A549 (cell line): ENCODE measurements around the gene ANO9. TPM values are rescaled to one million over a fixed set of nuclear protein-coding genes. Genes with fewer than 3 reads are reported as not detected.

ENCODE experiments used
- ATAC-seq, 2 experiments: fragments of 200-7000 bp in 1 of 2; fragments of >200 bp in 1 of 2; cut with Nextera tagmentation in 1 of 2; cut with Tn5 transposase in 1 of 2; 3 replicates each; pipeline versions ENCODE4 v1.8.0 to v1.9.1; 2018 to 2020; ENCODE audit warnings: mild to moderate bottlenecking in 1 of 2, moderate library complexity in 1 of 2
- CTCF ChIA-PET: fragments of 300-600 bp; sonication (Branson Sonifier 250); formaldehyde crosslinking; extraction: SDS; loops from one replicate; lab custom pipeline; 2021; ENCODE audit warnings: antibody characterized with exemption, inconsistent platforms; lab: Yijun Ruan, JAX
- POLR2A ChIA-PET: fragments of 350-600 bp; formaldehyde crosslinking; extraction: SDS; loops from one replicate; lab custom pipeline; 2021; ENCODE audit warnings: antibody characterized with exemption, inconsistent platforms; lab: Yijun Ruan, JAX
- DNase-seq, 2 experiments: peaks; one replicate each; pipeline versions ENCODE4 v3.0.0 to v3.0.0-alpha.2; 2011 to 2016; ENCODE audit warnings: low read depth in 1 of 2, low spot score in 1 of 2
- FAIRE-seq: peaks from 2 replicates; lab custom pipeline; 2011; peaks lifted over from hg19 to GRCh38; lab: Jason Lieb, UNC
- H3K27ac ChIP-seq, 2 experiments: fragments of >200 bp; sonication (Bioruptor Twin); formaldehyde crosslinking; 3 replicates each; pipeline ENCODE4 v1.5.1; 2016 to 2017
- H3K4me1 ChIP-seq: fragments of >200 bp; sonication (Bioruptor Twin); formaldehyde crosslinking; 3 replicates; pipeline ENCODE4 v1.6.1; 2016
- H3K4me2 ChIP-seq: fragments of >200 bp; sonication (Bioruptor Twin); formaldehyde crosslinking; 3 replicates; pipeline ENCODE4 v1.6.1; 2016
- H3K4me3 ChIP-seq: fragments of >200 bp; sonication (Bioruptor Twin); formaldehyde crosslinking; 3 replicates; pipeline ENCODE4 v1.5.1; 2016
- H3K9me3 ChIP-seq: fragments of >200 bp; sonication (Bioruptor Twin); formaldehyde crosslinking; 3 replicates; pipeline ENCODE4 v1.6.1; 2016
- CBX2 ChIP-seq: fragments of 200-600 bp; sonication (generic); IDR thresholded peaks from 2 replicates; pipeline ENCODE4 v1.6.1; 2016; ENCODE audit warnings: low read depth, mild to moderate bottlenecking, borderline replicate concordance
- CBX8 ChIP-seq: fragments of 200-600 bp; sonication (generic); IDR thresholded peaks from 2 replicates; pipeline ENCODE4 v1.6.1; 2016
- CHD4 ChIP-seq: fragments of 200-600 bp; sonication (generic); IDR thresholded peaks from 2 replicates; pipeline ENCODE4 v1.6.1; 2016; ENCODE audit warnings: antibody characterized with exemption, mild to moderate bottlenecking, borderline replicate concordance
- EHF ChIP-seq: fragments of 250-450 bp; sonication (Bioruptor Pico); IDR thresholded peaks from 2 replicates; pipeline ENCODE4 v1.5.0; 2020; ENCODE audit warnings: mild to moderate bottlenecking
- EHMT2 ChIP-seq: fragments of 200-600 bp; sonication (generic); IDR thresholded peaks from 2 replicates; pipeline ENCODE4 v1.6.1; 2016; ENCODE audit warnings: antibody characterized with exemption, low read depth, mild to moderate bottlenecking, moderate library complexity
- EP300 ChIP-seq, 2 experiments: fragments of >200 bp; sonication (Bioruptor Twin); formaldehyde crosslinking; IDR thresholded peaks; 2 replicates in 1 of 2; 3 replicates in 1 of 2; pipeline ENCODE4 v1.6.1; 2016 to 2017
- HEYL ChIP-seq: fragments of 250-450 bp; sonication (Bioruptor Pico); IDR thresholded peaks from 2 replicates; pipeline ENCODE4 v1.8.0; 2021; ENCODE audit warnings: mild to moderate bottlenecking, moderate library complexity
- JUN ChIP-seq, 2 experiments: fragments of >200 bp; sonication (Bioruptor Twin); formaldehyde crosslinking; IDR thresholded peaks; 2 replicates in 1 of 2; 3 replicates in 1 of 2; pipeline ENCODE4 v1.6.1; 2016 to 2017
- JUNB ChIP-seq: fragments of >200 bp; sonication (Bioruptor Twin); formaldehyde crosslinking; IDR thresholded peaks from 2 replicates; pipeline ENCODE4 v1.6.1; 2016
- KDM1A ChIP-seq: fragments of 200-600 bp; sonication (generic); IDR thresholded peaks from 2 replicates; pipeline ENCODE4 v1.6.1; 2016; ENCODE audit warnings: low read depth, mild to moderate bottlenecking
- MYC ChIP-seq: IDR thresholded peaks from 2 replicates; pipeline ENCODE4 v1.6.1; 2012; ENCODE audit warnings: mild to moderate bottlenecking, inconsistent platforms, low read length, improper control_type of control experiment, borderline replicate concordance
- NFE2L2 ChIP-seq: fragments of 150-350 bp; conservative IDR thresholded peaks from 2 replicates; pipeline ENCODE4 v1.6.1; 2014; ENCODE audit warnings: low read length
- NR3C1 ChIP-seq: fragments of >200 bp; sonication (Bioruptor Twin); formaldehyde crosslinking; IDR thresholded peaks from 3 replicates; pipeline ENCODE4 v1.6.1; 2017
- RAD21 ChIP-seq, 2 experiments: fragments of >200 bp in 1 of 2; sonication (Bioruptor Twin) in 1 of 2; formaldehyde crosslinking in 1 of 2; IDR thresholded peaks in 1 of 2; conservative IDR thresholded peaks in 1 of 2; 2 replicates in 1 of 2; 3 replicates in 1 of 2; pipeline ENCODE4 v1.6.1; 2012 to 2018; ENCODE audit warnings: inconsistent platforms in 1 of 2
- TFCP2L1 ChIP-seq: fragments of 250-450 bp; sonication (Bioruptor Pico); IDR thresholded peaks from 2 replicates; pipeline ENCODE4 v1.5.0; 2021; ENCODE audit warnings: mild to moderate bottlenecking
- WGBS: methylation state at CpG from one replicate; pipeline ENCODE4 v1.1.6; 2017; ENCODE audit errors: missing lambda C conversion rate; 5-methylcytosine and 5-hydroxymethylcytosine counted together
- polyA plus RNA-seq, 4 experiments: library from polyadenylated mRNA; depleted of rRNA in 3 of 4; stranded (reverse); fragments of >200 nt; fragmentation: RNase III in 1 of 4; extraction: RNeasy Plus Mini Kit Qiagen cat#74134 plus additional on column Dnase treatment in 1 of 4; gene quantifications; 2 replicates in 3 of 4; 3 replicates in 1 of 4; pipeline ENCODE4 v1.2.3, GENCODE V29; 2011 to 2017
- TF ChIP-seq, protein P1 (sequence below): fragments of 450-650 bp; IDR thresholded peaks from 2 replicates; pipeline ENCODE4 v1.6.1; 2014; ENCODE audit warnings: antibody characterized with exemption
- TF ChIP-seq, protein P2 (sequence below): fragments of >200 bp; sonication (Bioruptor Twin); formaldehyde crosslinking; IDR thresholded peaks from 2 replicates; pipeline ENCODE4 v1.6.1; 2016

Gene ANO9
- polyA plus RNA-seq, 2 of the 4 experiments (the other 2 are of a cell fraction) = 0.50 to 0.66 TPM

DNA sequence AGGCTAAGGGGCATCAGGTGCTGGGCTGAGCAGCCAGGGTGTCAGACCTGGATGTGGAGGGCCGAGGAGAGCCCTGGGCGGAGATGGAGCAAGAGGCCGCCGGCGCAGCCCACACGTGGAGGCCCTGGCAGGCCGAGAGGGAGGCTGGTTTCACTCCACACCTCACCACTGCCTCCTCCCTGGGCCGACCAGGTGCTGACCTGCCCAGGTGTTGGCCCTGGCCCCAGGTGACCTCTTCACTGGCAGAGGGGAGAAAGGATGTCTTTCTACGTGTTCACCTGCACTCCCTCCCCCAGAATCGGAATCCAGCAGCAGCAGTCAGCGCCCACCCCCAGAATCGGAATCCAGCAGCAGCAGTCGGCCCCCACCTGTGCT is 781 bp downstream of the ANO9 start:
- H3K4me2 ChIP-seq = no peak overlapping the region
- peak overlapping the region in 1 of 2 experiments; percentile 74; a peak in 2 of 6 replicates for H3K27ac ChIP-seq
- ChIA-PET CTCF (interaction anchor here (1.5 to 6.0 kb wide), 5 partner anchors 8 to 78 kb away, joined by 4 to 46 read pairs (median 6); partner anchors contain the start of gene PTDSS2), POLR2A (no interaction called here)
- no peak for DNase-seq
- H3K4me1 ChIP-seq = peaks cover 4% of the 10 kb centered on the region; the same call in 1 of the 3 replicates
- peak in 1 of 2 experiments; percentile 8; a peak in 1 of 6 replicates for ATAC-seq
- FAIRE-seq = no peak
- H3K4me3 ChIP-seq = no peak overlapping the region
- peaks cover 6% of the 10 kb centered on the region; the same call in 1 of the 3 replicates for H3K9me3 ChIP-seq
- TF ChIP-seq NFE2L2 = no peak
- no peak for TF ChIP-seq EP300 (IDR thresholded peaks at IDR 0.05)
- TF ChIP-seq, protein P1, sequence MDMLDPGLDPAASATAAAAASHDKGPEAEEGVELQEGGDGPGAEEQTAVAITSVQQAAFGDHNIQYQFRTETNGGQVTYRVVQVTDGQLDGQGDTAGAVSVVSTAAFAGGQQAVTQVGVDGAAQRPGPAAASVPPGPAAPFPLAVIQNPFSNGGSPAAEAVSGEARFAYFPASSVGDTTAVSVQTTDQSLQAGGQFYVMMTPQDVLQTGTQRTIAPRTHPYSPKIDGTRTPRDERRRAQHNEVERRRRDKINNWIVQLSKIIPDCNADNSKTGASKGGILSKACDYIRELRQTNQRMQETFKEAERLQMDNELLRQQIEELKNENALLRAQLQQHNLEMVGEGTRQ = no peak
- TF ChIP-seq CHD4 = no peak
- TF ChIP-seq JUN (IDR thresholded peaks at IDR 0.05) = no peak
- no peak for TF ChIP-seq JUNB
- no peak for TF ChIP-seq MYC
- TF ChIP-seq, all 56 proteins: peak for 0
- WGBS = 75% methylated on average over 5 of the region's 13 CpGs

DNA sequence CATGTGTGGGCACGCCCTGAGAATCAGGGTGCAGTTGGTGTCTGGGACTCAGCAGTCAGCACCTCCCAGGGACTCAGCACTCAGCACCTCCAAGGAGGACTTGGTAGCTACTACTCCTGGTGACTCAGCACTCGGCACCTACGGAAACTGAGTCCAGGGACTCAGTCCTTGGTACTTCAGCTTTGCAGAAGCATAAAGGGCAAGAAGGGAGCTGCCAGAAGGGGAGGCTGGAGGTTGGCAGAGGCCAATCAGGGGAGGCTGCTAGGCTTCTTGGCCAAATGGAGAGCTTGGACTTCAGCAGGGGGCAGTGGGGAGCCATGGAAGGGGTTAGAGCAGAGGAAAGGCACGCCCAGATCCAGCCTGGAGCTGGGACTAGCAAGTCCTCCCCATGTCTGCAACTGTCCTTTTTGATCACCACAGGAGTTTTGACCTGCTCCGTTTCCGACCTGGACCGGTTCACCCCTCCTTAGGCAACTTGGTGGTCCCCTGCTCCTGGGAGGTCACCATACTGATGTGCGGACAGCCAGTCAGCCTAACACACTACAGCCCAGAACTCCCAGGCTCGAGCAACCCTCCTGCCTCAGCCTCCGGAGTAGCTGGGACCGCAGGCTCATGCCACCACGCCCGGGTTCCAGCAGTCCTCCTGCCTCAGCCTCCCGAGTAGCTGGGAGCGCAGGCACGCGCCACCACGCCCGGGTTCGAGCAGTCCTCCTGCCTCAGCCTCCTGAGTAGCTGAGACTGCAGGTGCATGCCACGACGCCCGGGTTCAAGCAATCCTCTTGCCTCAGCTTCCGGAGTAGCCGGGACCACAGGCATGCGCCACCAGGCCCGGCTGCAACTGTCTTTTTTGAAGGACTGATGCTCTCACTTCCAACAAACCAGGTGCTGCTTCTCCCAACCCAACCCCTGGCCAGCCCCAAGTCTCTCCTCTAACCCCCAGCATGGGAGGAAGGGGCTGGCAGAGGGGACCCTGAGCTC is 1.5 kb downstream of the ANO9 start:
- WGBS = 92% methylated on average over 22 of the region's 27 CpGs
- ChIA-PET POLR2A (interaction anchor here (1.5 kb wide), 1 partner anchor 8 kb away, joined by 5 read pairs; no protein-coding TSS in a partner anchor), CTCF (interaction anchor here (0.6 to 6.0 kb wide), 8 partner anchors 9 to 256 kb away, joined by 3 to 46 read pairs (median 4); partner anchors contain the start of gene PTDSS2)
- H3K4me2 ChIP-seq = no peak overlapping the region
- TF ChIP-seq KDM1A (peak; percentile 56; the same call in 1 of the 2 replicates), CBX8 (no peak), RAD21 (conservative IDR thresholded peaks at IDR 0.05 in 1 of 2, IDR thresholded peaks at IDR 0.05 in 1 of 2) (peak in 1 of 2 experiments; percentile 31; a peak in 2 of 5 replicates)
- H3K4me1 ChIP-seq = peaks cover 4% of the 10 kb centered on the region; the same call in 1 of the 3 replicates
- no peak for FAIRE-seq
- H3K9me3 ChIP-seq = peaks cover 6% of the 10 kb centered on the region; the same call in 1 of the 3 replicates
- peak in 1 of 2 experiments; percentile 64 for DNase-seq
- no peak overlapping the region for H3K4me3 ChIP-seq
- peak overlapping the region in 1 of 2 experiments; percentile 47; a peak in 2 of 6 replicates for H3K27ac ChIP-seq
- ATAC-seq = peak in 1 of 2 experiments; percentile 60; a peak in 3 of 6 replicates

DNA sequence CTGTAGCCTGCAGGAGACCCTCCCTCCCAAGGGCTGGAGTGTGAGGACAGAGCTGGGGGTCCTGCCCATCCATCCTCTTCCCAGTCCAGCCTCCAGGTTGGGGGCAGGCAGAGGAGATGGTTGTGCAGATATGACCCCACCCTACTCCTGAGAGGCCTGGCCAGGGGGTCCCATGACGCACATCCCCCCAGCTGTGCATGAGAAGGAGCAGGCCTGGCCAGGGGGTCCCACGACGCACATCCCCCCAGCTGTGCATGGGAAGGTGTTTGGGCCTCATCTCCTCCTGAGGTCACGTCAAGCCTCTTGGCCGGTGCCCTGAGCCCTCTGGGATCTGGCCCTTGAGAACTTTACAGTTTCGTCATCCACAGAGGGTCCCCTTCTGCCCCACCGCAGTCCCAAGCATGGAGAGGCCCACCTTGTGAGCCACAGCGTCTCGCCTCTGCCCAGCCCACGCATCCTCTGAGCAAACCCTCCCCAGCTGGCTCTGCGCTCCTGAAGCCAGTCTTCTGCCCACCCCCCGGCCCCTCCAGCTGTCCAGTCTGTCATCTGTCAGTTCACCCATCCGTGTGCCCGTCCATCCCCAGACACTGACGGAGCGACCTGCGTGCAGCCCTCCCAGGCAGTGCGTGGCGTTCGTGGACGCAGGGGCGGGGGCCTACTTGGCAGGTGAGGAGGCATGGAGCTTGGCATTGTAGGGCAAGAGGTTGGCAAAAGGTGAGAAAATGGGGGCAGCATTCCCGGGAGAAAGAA is 2.3 kb downstream of the ANO9 start:
- Histone ChIP-seq H3K4me3 (no peak overlapping the region), H3K4me1 (peaks cover 4% of the 10 kb centered on the region; the same call in 1 of the 3 replicates), H3K9me3 (peaks cover 6% of the 10 kb centered on the region; the same call in 1 of the 3 replicates), H3K27ac (peak overlapping the region in 1 of 2 experiments; percentile 47; a peak in 2 of 6 replicates), H3K4me2 (no peak overlapping the region)
- no peak for ATAC-seq
- DNase-seq = no peak
- 85% methylated on average over 18 of the region's 23 CpGs for WGBS
- POLR2A ChIA-PET = interaction anchor here (1.5 kb wide), 1 partner anchor 9 kb away, joined by 5 read pairs; no protein-coding TSS in a partner anchor
- CTCF ChIA-PET = interaction anchor here (1.2 to 6.0 kb wide), 6 partner anchors 10 to 79 kb away, joined by 3 to 46 read pairs (median 4); partner anchors contain the start of gene PTDSS2
- FAIRE-seq = no peak
- TF ChIP-seq HEYL (no peak), EHMT2 (no peak), NR3C1 (no peak), CHD4 (no peak), TFCP2L1 (CRISPR knock-in tag) (no peak), EHF (CRISPR knock-in tag) (no peak), CBX2 (no peak)
- TF ChIP-seq, protein P1 = no peak
- TF ChIP-seq, protein P2, sequence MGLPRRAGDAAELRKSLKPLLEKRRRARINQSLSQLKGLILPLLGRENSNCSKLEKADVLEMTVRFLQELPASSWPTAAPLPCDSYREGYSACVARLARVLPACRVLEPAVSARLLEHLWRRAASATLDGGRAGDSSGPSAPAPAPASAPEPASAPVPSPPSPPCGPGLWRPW = no peak
